NAMALWA (cell line): ENCODE data around the gene DNAJC7.
"Not testable (repeated sequence)": the region's sequence is repeated elsewhere in the genome, so short reads cannot be mapped to it uniquely, and the experiment has no call there.

Experiments used
- DNase-seq: peaks from one replicate; pipeline ENCODE4 v3.0.0-alpha.2; 2015; ENCODE audit warnings: low spot score

Gene DNAJC7

GRCh38 chr17:41957031-41957868 is 60.0 kb downstream of the DNAJC7 start:
- DNase-seq = no peak

- DNase-seq = no peak
Observed at GRCh38 chr17:41956522-41956921, 60.7 kb downstream of the DNAJC7 start.

- DNase-seq = no peak
Observed at GRCh38 chr17:41948762-41949460, 68.3 kb downstream of the DNAJC7 start.

GRCh38 chr17:41944943-41945342 is 72.3 kb downstream of the DNAJC7 start:
- DNase-seq = no peak

- no peak for DNase-seq
Observed at GRCh38 chr17:41943492-41943891, 73.7 kb downstream of the DNAJC7 start.

GRCh38 chr17:41942626-41943373 is 74.4 kb downstream of the DNAJC7 start:
- DNase-seq = no peak

GRCh38 chr17:41941168-41941567 is 76.1 kb downstream of the DNAJC7 start:
- DNase-seq = no peak

- no peak for DNase-seq
Observed at GRCh38 chr17:41939693-41940090, 77.5 kb downstream of the DNAJC7 start.

GRCh38 chr17:41939044-41939692 is 78.1 kb downstream of the DNAJC7 start:
- DNase-seq = no peak

- DNase-seq = no peak
Observed at GRCh38 chr17:41937970-41938954, 79.0 kb downstream of the DNAJC7 start.

- DNase-seq = no peak
Observed at GRCh38 chr17:41935641-41936040, 81.6 kb downstream of the DNAJC7 start.

GRCh38 chr17:41932816-41933389 is 84.3 kb downstream of the DNAJC7 start:
- peak; percentile 28 for DNase-seq

- DNase-seq = not testable (repeated sequence)
Observed at GRCh38 chr17:41931715-41932114, 85.5 kb downstream of the DNAJC7 start.

- DNase-seq = not testable (repeated sequence)
Observed at GRCh38 chr17:41930833-41931156, 86.4 kb downstream of the DNAJC7 start.

GRCh38 chr17:41930009-41930832 is 87.0 kb downstream of the DNAJC7 start, which contains the start of gene ODAD4:
Gene ODAD4, plus strand, starts transcription at chr17:41930617. Its CDS starts 107 bp downstream, at chr17:41930724.
- peak; percentile 97 for DNase-seq

GRCh38 chr17:41928693-41929251 is 88.5 kb downstream of the DNAJC7 start:
- DNase-seq = no peak
